GM18511 (cell line): ENCODE measurements around the gene DNAJB8.

Source experiments
- ATAC-seq: cut with Tn5 transposase; IDR thresholded peaks from one replicate; pipeline ENCODE4 v1.9.1; 2021; ENCODE audit warnings: mild to moderate bottlenecking, moderate library complexity; ENCODE audit not compliant: unreplicated experiment

DNAJB8 gene

GRCh38 chr3:128495435-128495970 is 28.8 kb upstream of the DNAJB8 start:
- ATAC-seq = no peak

- ATAC-seq = no peak
Measured at GRCh38 chr3:128494367-128494650, 27.6 kb upstream of the DNAJB8 start.

- ATAC-seq = no peak
Measured at GRCh38 chr3:128493570-128494366, 27.1 kb upstream of the DNAJB8 start.

GRCh38 chr3:128492671-128493569 is 26.2 kb upstream of the DNAJB8 start, which contains the start of gene GATA2:
Gene GATA2 (minus strand): TSS chr3:128493201. CDS start chr3:128487031, 6,170 bp downstream.
- ATAC-seq = no peak

- no peak for ATAC-seq
Measured at GRCh38 chr3:128491941-128492670, 25.4 kb upstream of the DNAJB8 start.

- no peak for ATAC-seq
Measured at GRCh38 chr3:128491691-128491940, 24.9 kb upstream of the DNAJB8 start.

- no peak for ATAC-seq
Measured at GRCh38 chr3:128490915-128491690, 24.4 kb upstream of the DNAJB8 start.

- ATAC-seq = no peak
Measured at GRCh38 chr3:128490650-128490914, 23.9 kb upstream of the DNAJB8 start.

GRCh38 chr3:128489927-128490649 is 23.4 kb upstream of the DNAJB8 start:
- no peak for ATAC-seq

GRCh38 chr3:128489674-128489926 is 22.9 kb upstream of the DNAJB8 start:
- no peak for ATAC-seq

GRCh38 chr3:128488991-128489673 is 22.4 kb upstream of the DNAJB8 start:
- no peak for ATAC-seq

- no peak for ATAC-seq
Measured at GRCh38 chr3:128488636-128488990, 21.9 kb upstream of the DNAJB8 start.

- ATAC-seq = no peak
Measured at GRCh38 chr3:128487813-128488635, 21.3 kb upstream of the DNAJB8 start.

- ATAC-seq = no peak
Measured at GRCh38 chr3:128487538-128487812, 20.8 kb upstream of the DNAJB8 start.

GRCh38 chr3:128486681-128487537 is 20.2 kb upstream of the DNAJB8 start:
- no peak for ATAC-seq

GRCh38 chr3:128486205-128486628 is 19.5 kb upstream of the DNAJB8 start:
- ATAC-seq = no peak

GRCh38 chr3:128485282-128486204 is 18.9 kb upstream of the DNAJB8 start:
- ATAC-seq = no peak
